Measurements from ENCODE around the gene CDK17. TPM values are rescaled to one million over a fixed set of nuclear protein-coding genes. Genes with fewer than 3 reads are reported as not detected.

Gene CDK17
- total RNA-seq, 2 experiments from 2014 or later, result 51.7 to 60.6 TPM

Other genes starting within 250 kb of the CDK17 start
- 10 to 100 TPM; 19.1 to 19.4 TPM for gene ELK3, start 206.1 kb downstream of the CDK17 start, total RNA-seq
- gene CFAP54, start 89.1 kb upstream of the CDK17 start, total RNA-seq, result 1 to 10 TPM in 1 of 2 experiments, under 1 TPM in 1; 0.94 to 1.8 TPM